ENCODE data around the gene IRX4.

IRX4 gene

GRCh38 chr5:1878050-1878849, 4.5 kb downstream of the IRX4 start:
- no peak for TF ChIP-seq SNAI2 (CRISPR knock-in tag; IDR thresholded peaks at IDR 0.05)
- TF ChIP-seq CSRNP3 (CRISPR knock-in tag; IDR thresholded peaks at IDR 0.05): no peak
- no peak for TF ChIP-seq TSHZ2 (CRISPR knock-in tag; IDR thresholded peaks at IDR 0.05)
- TF ChIP-seq PPARA (CRISPR knock-in tag; IDR thresholded peaks at IDR 0.05; ENCODE audit: borderline replicate concordance): no peak
- no peak for ATAC-seq

- ATAC-seq: no peak
- TF ChIP-seq GLIS3 (CRISPR knock-in tag; IDR thresholded peaks at IDR 0.05) (no peak), OSR1 (CRISPR knock-in tag; IDR thresholded peaks at IDR 0.05) (no peak), ARNTL (CRISPR knock-in tag; IDR thresholded peaks at IDR 0.05; ENCODE audit: borderline replicate concordance, low read depth) (no peak), RARB (CRISPR knock-in tag; IDR thresholded peaks at IDR 0.05) (no peak), TCF4 (CRISPR knock-in tag; IDR thresholded peaks at IDR 0.05; ENCODE audit: borderline replicate concordance) (no peak), CREB5 (CRISPR knock-in tag; IDR thresholded peaks at IDR 0.05; ENCODE audit: low read depth) (no peak), TSHZ2 (CRISPR knock-in tag; IDR thresholded peaks at IDR 0.05) (no peak), BACH2 (CRISPR knock-in tag; IDR thresholded peaks at IDR 0.05; ENCODE audit: borderline replicate concordance) (no peak), ZC3H10 (CRISPR knock-in tag; IDR thresholded peaks at IDR 0.05) (no peak), POU6F1 (CRISPR knock-in tag; IDR thresholded peaks at IDR 0.05; ENCODE audit: borderline replicate concordance, low read depth) (no peak), ISL1 (CRISPR knock-in tag; IDR thresholded peaks at IDR 0.05) (no peak), ZNF565 (CRISPR knock-in tag; conservative IDR thresholded peaks at IDR 0.05; ENCODE audit: low read depth) (no peak), TOX (CRISPR knock-in tag; IDR thresholded peaks at IDR 0.05; ENCODE audit: borderline replicate concordance) (no peak), ZFP3 (CRISPR knock-in tag; IDR thresholded peaks at IDR 0.05) (no peak), ZNF70 (CRISPR knock-in tag; IDR thresholded peaks at IDR 0.05) (no peak), PATZ1 (CRISPR knock-in tag; IDR thresholded peaks at IDR 0.05; ENCODE audit: borderline replicate concordance) (no peak), SNAI2 (CRISPR knock-in tag; IDR thresholded peaks at IDR 0.05) (no peak), CSRNP3 (CRISPR knock-in tag; IDR thresholded peaks at IDR 0.05) (no peak), ZNF8 (CRISPR knock-in tag; IDR thresholded peaks at IDR 0.05) (no peak), ESRRG (CRISPR knock-in tag; IDR thresholded peaks at IDR 0.05) (no peak)
Measured at GRCh38 chr5:1877103-1878049, 5.3 kb downstream of the IRX4 start.
